HG03442 (cell line): ENCODE measurements around the gene CHRNA1.

ENCODE experiments used
- ATAC-seq: cut with Tn5 transposase; IDR thresholded peaks from one replicate; pipeline ENCODE4 v1.9.1; 2021; ENCODE audit warnings: mild to moderate bottlenecking, moderate library complexity; ENCODE audit not compliant: unreplicated experiment

CHRNA1 gene

GRCh38 chr2:174784316-174784715, 20.0 kb upstream of the CHRNA1 start:
- ATAC-seq, result no peak

- no peak for ATAC-seq
These were observed 17.7 kb upstream of the CHRNA1 start for GRCh38 chr2:174781996-174782395.

GRCh38 chr2:174781298-174781697, 17.0 kb upstream of the CHRNA1 start:
- no peak for ATAC-seq

GRCh38 chr2:174780856-174781255, 16.6 kb upstream of the CHRNA1 start:
- ATAC-seq, result no peak

GRCh38 chr2:174780191-174780840, 16.0 kb upstream of the CHRNA1 start:
- ATAC-seq, result no peak

GRCh38 chr2:174779361-174779928, 15.2 kb upstream of the CHRNA1 start:
- no peak for ATAC-seq

GRCh38 chr2:174778085-174778981, 14.1 kb upstream of the CHRNA1 start:
- ATAC-seq, result peak; percentile 86

GRCh38 chr2:174777347-174778084, 13.2 kb upstream of the CHRNA1 start:
- ATAC-seq, result no peak

- ATAC-seq, result no peak
These were observed 12.4 kb upstream of the CHRNA1 start for GRCh38 chr2:174776675-174777074.

- no peak for ATAC-seq
These were observed 12.0 kb upstream of the CHRNA1 start for GRCh38 chr2:174776223-174776622.

- no peak for ATAC-seq
These were observed 11.3 kb upstream of the CHRNA1 start for GRCh38 chr2:174775571-174775980.

GRCh38 chr2:174774886-174775285, 10.6 kb upstream of the CHRNA1 start:
- ATAC-seq, result no peak

- no peak for ATAC-seq
These were observed 8.9 kb upstream of the CHRNA1 start for GRCh38 chr2:174773215-174773614.

- ATAC-seq, result no peak
These were observed 8.2 kb upstream of the CHRNA1 start for GRCh38 chr2:174772472-174772801.

- ATAC-seq, result peak; percentile 74
These were observed 7.6 kb upstream of the CHRNA1 start for GRCh38 chr2:174771631-174772471.

GRCh38 chr2:174771136-174771535, 6.9 kb upstream of the CHRNA1 start:
- ATAC-seq, result no peak

- ATAC-seq, result no peak
These were observed 4.3 kb upstream of the CHRNA1 start for GRCh38 chr2:174768557-174768956.

- ATAC-seq, result no peak
These were observed 2.0 kb upstream of the CHRNA1 start for GRCh38 chr2:174766271-174766670.

GRCh38 chr2:174765576-174765975, 1.3 kb upstream of the CHRNA1 start:
- no peak for ATAC-seq

- no peak for ATAC-seq
These were observed 492 bp downstream of the CHRNA1 start for GRCh38 chr2:174763780-174764179.
